HG02981 (cell line): ENCODE measurements around the gene FAM90A26.
"Not testable (repeated sequence)": the region's sequence is repeated elsewhere in the genome, so short reads cannot be mapped to it uniquely, and the experiment has no call there.

Experiments
- ATAC-seq: cut with Tn5 transposase; IDR thresholded peaks from one replicate; pipeline ENCODE4 v1.9.1; 2021; ENCODE audit warnings: mild to moderate bottlenecking, moderate library complexity; ENCODE audit not compliant: unreplicated experiment

The FAM90A26 gene, protein sequence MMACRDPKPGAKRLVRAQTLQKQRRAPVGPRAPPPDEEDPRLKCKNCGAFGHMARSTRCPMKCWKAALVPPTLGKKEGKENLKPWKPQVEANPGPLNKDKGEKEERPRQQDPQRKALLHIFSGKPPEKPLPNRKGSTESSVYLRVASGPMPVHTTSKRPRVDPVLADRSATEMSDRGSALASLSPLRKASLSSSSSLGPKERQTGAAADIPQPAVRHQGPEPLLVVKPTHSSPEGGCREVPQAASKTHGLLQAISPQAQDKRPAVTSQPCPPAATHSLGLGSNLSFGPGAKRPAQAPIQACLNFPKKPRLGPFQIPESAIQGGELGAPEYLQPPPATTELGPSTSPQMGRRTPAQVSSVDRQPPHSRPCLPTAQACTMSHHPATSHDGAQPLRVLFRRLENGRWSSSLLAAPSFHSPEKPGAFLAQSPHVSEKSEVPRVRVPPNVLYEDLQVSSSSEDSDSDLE

GRCh38 chr4:9169791-9170459, at the start of gene FAM90A26:
Gene FAM90A26, plus strand, starts transcription at chr4:9170409. Its CDS starts 2,764 bp downstream, at chr4:9173173.
- not testable (repeated sequence) for ATAC-seq

- ATAC-seq, result not testable (repeated sequence)
These were observed 47.5 kb upstream of the FAM90A26 start for GRCh38 chr4:9122711-9123110.

GRCh38 chr4:9123572-9124007, 46.6 kb upstream of the FAM90A26 start:
- not testable (repeated sequence) for ATAC-seq

- ATAC-seq, result not testable (repeated sequence)
These were observed 44.5 kb upstream of the FAM90A26 start for GRCh38 chr4:9125601-9126161.

GRCh38 chr4:9131420-9131819, 38.8 kb upstream of the FAM90A26 start:
- ATAC-seq, result not testable (repeated sequence)

DNA sequence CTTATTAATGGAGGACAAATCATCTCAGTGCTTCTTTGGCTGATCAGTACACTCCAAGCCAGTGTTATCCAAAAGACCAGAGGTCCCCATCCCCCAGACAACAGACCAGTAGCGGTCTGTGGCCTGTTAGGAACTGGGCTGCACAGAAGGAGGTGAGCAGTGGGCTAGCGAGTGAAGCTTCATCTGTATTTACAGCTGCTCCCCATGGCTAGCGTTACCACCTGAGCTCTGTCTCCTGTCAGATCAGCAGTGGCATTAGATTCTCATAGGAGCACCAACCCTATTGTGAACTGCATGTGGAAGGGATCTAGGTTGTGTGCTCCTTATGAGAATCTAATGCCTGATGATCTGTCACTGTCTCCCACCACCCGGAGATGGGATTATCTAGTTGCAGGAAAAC, 37.4 kb upstream of the FAM90A26 start:
- not testable (repeated sequence) for ATAC-seq

DNA sequence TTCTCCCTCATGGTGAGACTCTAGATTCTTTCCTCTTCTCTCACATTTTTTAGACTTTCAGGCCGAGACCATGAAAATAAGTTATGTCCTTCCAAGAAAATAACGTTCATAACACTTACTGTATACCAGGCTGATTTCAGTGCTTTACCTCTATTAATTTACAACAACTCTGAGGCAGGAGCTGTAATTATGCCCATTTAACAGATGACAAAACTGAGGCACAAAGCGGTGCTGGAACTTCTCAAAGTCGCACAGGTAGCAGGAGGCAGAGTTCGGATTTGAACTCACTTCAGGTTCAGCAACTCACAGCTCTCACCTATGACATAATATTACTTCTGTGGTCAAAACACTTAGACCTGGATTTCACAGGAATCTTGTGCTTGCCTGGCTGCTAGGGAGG, 36.2 kb upstream of the FAM90A26 start:
- ATAC-seq, result not testable (repeated sequence)

- not testable (repeated sequence) for ATAC-seq
These were observed 35.7 kb upstream of the FAM90A26 start for GRCh38 chr4:9134556-9134955.

- ATAC-seq, result not testable (repeated sequence)
These were observed 29.2 kb upstream of the FAM90A26 start for GRCh38 chr4:9141050-9141449.

GRCh38 chr4:9142786-9143185, 27.4 kb upstream of the FAM90A26 start:
- not testable (repeated sequence) for ATAC-seq

- ATAC-seq, result no peak
These were observed 26.7 kb upstream of the FAM90A26 start for GRCh38 chr4:9143421-9144080.

DNA sequence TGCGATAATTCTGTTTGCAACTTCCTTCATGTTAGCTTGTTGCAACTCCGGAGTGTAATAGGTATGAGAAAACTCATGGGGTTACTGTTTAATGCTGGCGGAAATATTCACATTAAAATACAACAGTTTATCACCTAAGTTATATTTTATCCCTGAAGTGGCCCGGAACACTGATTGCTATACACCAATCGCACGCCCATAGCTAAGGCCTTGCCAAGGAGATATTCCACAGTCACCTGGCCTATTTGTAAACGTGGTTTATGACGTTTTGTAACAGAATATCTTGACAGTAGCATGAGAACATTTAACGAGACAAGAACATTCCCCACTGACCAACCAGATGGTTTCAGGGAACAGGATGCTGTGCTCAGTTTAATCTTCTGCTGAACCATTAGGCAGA, 23.2 kb upstream of the FAM90A26 start:
- no peak for ATAC-seq

DNA sequence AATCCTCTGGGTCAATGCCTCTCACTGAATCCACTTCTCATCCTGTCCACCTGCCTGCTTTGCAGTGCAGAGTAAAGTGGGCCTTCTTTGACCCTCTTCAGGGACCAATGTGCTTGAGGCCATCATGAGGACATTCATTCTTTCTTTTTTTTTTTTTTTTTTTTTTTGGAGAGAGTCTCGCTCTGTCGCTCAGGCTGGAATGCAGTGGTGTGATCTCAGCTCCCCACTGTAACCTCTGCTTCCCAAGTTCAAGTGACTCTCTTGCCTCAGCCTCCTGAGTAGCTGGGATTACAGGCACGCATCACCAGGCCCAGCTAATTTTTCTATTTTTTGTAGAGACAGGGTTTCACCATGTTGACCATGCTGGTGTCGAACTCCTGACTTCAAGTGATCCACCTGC, 22.8 kb upstream of the FAM90A26 start:
- ATAC-seq, result not testable (repeated sequence)

DNA sequence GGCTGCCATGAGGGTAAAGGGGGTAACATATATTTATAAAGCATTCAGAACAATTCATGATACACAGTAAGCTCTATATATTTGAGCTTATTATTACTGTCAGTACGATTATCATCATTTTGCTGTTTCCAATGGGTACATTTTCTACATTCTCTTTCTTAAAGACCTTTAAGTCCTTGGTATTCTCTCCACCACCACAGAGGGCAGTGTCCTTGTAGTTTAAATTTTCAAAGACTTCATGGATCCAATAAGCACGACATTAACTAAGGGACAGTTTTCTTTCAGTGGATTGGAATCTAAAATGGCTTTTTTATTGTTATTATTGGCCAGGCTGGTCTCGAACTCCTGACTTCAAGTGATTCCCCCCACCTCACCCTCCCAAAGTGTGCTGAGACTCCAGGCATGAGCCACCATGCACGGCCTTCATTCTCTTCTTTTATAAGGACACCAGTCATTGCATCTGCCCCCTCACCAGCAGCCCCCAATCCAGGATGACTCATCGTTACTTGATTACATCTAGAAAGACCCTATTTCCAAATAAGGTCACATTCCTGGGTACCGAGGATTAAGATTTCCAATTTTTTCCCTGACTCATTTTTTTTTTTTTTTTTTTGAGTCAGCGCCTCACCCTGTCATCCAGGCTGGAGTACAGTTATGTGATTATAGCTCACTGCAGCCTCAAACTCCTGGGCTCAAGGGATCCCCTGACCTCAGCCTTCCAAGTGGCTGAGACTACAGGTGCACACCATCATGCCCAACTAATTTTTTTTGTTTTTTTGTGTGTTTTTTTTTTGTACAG, 21.4 kb upstream of the FAM90A26 start:
- not testable (repeated sequence) for ATAC-seq

- not testable (repeated sequence) for ATAC-seq
These were observed 18.4 kb upstream of the FAM90A26 start for GRCh38 chr4:9151809-9152179.

DNA sequence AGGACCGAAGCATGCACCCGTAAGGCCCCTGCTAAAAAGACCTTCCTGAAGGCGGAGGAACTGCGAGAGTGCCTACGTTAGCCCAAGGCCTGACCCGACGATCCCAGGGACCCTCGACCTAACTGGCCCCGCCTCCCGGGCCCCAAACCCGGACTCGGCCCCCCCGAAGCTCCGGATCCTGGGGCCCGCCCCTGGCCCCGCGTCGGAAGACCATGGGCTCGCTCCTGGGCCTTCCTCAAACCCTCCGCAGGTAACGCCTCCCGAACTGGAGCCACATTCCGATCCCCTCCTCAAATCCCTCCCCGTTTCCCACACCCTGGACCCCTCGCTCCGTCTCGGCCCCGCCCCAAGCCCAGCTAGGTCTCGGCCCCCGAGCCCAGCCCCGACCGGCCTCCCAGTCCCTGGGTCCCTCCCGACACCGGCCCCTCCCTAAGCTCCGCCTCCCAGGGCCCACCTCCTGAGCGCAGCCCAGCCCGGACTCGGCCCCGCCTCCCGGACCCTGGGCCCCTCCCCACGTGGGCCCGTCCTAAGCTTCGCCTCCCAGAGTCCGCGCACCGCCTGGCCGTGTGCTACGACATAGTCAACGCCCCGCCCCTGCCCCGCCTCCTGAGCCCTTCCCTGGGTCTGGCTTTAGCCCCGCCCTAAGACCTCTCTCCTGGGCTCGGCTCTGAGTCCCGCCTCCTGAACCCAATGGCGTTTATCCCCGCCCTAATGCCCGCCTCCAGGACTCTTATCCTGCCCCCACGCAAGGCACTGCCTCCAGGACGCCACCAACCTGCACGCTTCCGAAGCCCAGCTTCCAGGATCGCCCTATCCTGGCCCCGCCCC, 17.8 kb upstream of the FAM90A26 start:
- peak; percentile 60 for ATAC-seq

- ATAC-seq, result peak; percentile 60
These were observed 17.1 kb upstream of the FAM90A26 start for GRCh38 chr4:9153008-9153570.

- ATAC-seq, result not testable (repeated sequence)
These were observed 16.5 kb upstream of the FAM90A26 start for GRCh38 chr4:9153571-9154157.
